NOMO-1 (cell line): ENCODE results near the gene FAS.
A peak's percentile ranks its signal among the peaks of the same experiment; 100 is the strongest.

ENCODE experiments used
- DNase-seq, 2 experiments: peaks; one replicate each; lab custom pipeline; 2025; ENCODE audit not compliant: unreplicated experiment in 2 of 2; lab: John Stamatoyannopoulos, UW

FAS gene

DNA sequence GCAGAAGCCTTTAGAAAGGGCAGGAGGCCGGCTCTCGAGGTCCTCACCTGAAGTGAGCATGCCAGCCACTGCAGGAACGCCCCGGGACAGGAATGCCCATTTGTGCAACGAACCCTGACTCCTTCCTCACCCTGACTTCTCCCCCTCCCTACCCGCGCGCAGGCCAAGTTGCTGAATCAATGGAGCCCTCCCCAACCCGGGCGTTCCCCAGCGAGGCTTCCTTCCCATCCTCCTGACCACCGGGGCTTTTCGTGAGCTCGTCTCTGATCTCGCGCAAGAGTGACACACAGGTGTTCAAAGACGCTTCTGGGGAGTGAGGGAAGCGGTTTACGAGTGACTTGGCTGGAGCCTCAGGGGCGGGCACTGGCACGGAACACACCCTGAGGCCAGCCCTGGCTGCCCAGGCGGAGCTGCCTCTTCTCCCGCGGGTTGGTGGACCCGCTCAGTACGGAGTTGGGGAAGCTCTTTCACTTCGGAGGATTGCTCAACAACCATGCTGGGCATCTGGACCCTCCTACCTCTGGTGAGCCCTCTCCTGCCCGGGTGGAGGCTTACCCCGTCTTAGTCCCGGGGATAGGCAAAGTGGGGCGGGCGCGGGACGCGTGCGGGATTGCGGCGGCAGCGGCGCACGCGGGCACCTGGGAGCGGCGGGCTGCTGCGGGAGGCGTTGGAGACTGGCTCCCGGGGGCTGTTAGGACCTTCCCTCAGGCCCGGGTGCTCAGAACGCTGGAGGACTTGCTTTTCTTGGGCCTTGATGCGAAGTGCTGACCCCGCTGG is at the start of gene FAS:
FAS (plus strand) TSS at position 415 of the 777 bp plus-strand sequence; CDS start at position 494, 79 bp downstream.
- peak; percentile 75 to 77 for DNase-seq

- DNase-seq, result no peak
These were observed 49.6 kb upstream of the FAS start for GRCh38 chr10:88941026-88941425.

- no peak for DNase-seq
These were observed 46.8 kb upstream of the FAS start for GRCh38 chr10:88943778-88944177.

- peak; percentile 24 to 68 for DNase-seq
These were observed 45.8 kb upstream of the FAS start for GRCh38 chr10:88944813-88945212.

- DNase-seq, result no peak
These were observed 44.4 kb upstream of the FAS start for GRCh38 chr10:88946200-88946599.

GRCh38 chr10:88946965-88947590 is 43.5 kb upstream of the FAS start:
- no peak for DNase-seq

DNA sequence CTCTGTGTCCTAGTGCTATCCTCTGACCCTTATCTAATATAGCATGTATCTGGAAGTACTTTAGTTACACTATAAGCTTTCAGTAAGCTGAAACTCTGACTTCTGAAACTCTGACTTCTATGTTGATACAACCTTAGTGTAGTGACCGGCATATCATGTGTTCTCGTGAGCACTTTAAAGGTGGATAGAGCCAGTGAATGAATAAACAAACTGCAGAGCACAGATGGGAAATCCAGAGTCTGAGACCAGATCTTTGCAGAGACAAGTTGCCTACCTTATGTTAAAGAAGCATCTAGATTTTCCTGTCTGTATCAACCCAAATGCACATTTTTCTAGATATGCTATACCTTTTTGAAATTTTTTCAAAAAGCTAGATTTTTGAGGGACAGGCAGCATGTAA is 41.5 kb upstream of the FAS start:
- no peak for DNase-seq

DNA sequence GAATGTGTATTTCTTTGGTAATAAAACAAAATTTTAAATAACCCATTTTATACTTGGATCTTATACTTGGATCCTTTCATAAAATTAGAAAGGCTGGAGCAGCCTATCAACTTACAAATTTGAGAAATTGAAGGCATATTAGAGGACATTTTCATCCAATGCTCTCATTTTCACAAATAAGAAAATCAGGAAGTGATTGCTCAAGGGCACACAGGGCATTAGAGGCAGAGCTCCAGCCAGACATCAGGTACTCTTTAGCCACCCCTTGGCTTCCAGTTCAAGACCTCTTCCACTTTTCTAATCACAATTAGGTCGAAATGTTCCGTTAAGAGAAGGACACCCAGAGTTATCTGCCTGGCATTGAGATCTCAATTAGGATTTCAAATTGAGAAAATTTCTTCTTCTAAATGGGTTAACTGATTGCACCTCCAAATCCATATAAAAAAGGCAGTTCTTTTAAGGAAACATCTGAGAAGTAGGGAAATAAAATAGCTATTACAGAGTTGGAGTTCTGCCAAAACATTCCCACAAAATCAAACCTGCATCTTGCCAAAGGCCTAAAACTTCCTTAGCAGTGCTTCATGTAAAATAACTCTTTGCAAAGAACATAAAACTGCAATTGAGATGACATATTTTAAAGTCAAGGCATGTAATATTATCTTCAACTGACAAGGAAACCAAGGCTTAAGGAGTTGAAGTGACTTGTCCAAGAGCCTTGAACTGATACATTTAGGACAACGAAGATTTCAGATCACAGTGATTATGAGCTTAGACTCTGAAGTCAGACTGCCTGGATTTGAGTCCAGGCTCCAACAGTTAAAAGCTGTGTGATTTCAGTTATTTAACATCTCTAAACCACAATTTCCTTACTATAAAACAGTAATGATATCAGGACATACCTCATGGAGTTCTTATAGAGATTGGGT is 40.4 kb upstream of the FAS start:
- DNase-seq, result peak; percentile 8 to 48

DNA sequence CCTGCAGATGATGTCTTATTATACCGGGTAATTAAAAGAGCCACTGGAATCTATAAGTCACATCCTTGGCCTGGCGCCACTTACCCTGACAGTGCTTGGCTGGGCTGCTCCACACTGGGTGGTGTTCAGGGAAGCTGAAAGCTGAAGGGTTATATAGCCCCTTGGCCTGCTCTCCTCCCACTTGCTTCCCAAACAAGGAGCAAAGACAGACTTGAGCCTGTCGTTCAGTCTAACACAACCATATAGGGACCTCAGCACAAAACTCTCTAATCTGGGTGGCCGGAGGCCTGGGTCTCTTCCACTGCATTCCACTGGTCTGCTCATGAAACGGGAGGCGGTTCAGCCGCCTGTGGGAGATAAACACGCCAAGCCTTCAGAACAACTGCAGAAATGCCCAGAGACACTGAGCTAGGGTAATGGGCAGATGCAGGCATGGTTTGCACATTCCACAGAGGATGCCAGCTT is 37.9 kb upstream of the FAS start, which contains the start of gene ACTA2:
ACTA2 (minus strand) TSS at position 127 of the 465 bp plus-strand sequence. CDS start 3,843 bp downstream, outside the sequence.
- no peak for DNase-seq

DNA sequence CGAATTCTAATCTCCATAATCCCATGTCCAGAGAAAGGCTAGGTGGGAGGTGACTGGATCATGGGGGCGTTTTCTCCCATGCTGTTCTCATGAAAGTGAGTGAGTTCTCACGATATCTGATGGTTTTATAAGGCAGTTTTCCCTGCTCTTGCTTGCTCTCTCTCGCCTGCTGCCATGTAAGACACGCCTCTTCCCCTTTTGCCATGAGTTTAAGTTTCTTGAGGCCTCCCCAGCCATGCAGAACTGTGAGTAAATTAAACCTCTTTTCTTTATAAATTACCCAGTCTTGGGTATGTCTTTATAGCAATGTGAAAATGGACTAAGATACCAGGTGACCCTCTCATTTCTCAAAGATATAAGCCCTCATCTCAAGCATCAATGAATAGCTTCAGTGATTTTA is 36.9 kb upstream of the FAS start:
- DNase-seq, result peak in 1 of 2 experiments; percentile 5

- no peak for DNase-seq
These were observed 36.0 kb upstream of the FAS start for GRCh38 chr10:88954458-88955083.

DNA sequence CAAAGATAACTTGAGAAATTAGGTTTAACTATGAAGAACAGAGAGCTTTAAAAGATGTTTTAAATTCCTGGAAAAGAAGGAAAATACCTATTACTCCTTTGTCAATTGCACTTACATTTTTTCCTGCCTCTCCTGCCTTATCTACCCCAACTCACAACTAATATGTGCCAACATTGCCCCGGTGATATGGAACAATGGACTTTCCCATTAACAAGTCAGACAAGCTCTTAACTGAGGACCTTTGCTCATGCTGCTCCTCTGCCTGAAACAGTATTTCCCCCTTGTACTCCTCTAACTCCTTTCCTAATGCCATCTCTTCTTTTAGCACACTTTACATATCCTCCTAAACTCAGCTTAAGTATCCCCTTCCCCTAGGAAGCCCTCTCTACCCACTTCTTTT is 33.2 kb upstream of the FAS start:
- DNase-seq, result no peak

- DNase-seq, result no peak
These were observed 31.9 kb upstream of the FAS start for GRCh38 chr10:88958721-88959120.

GRCh38 chr10:88960802-88961201 is 29.8 kb upstream of the FAS start:
- DNase-seq, result no peak

DNA sequence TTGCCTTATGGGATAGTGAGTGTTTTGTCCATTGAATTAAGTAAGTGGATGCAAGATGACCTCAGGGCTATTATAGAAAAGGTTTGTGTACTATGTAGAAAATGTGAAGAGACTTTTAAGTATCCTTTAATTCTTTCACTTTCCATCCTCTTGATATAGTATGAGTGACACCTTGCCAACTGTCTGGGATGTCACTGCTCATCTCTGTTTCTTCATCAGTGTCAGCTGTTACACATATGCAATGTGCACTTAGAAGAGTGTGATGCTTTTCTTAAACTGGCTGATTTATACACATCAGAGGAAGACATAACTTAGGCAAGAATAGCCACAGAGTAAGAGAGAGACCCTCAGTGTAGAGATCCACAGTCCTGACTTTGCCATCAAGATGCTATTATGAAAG is 29.3 kb upstream of the FAS start:
- DNase-seq, result no peak

GRCh38 chr10:88962336-88962735 is 28.3 kb upstream of the FAS start:
- peak in 1 of 2 experiments; percentile 47 for DNase-seq

- no peak for DNase-seq
These were observed 27.3 kb upstream of the FAS start for GRCh38 chr10:88963318-88963717.

DNA sequence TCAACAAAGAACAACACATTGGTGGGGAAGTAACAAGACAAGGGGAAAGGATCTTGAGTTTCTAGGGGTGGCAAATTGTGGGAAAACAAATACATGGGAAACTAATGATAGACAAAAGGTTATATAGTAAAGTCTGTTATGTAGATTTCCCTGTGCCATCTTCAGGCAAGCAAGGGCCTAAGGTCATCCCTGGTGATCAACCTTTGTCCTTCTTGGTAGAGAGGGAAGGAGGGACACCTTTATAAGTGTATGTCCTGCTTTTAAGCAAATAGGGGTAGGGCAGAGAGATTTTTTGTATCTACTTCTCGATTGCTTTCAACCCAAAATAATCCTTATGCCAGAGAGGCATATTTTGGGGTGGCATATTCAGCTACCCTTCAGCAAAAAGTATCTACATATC is 26.2 kb upstream of the FAS start:
- no peak for DNase-seq

- DNase-seq, result peak in 1 of 2 experiments; percentile 28
These were observed 25.7 kb upstream of the FAS start for GRCh38 chr10:88964869-88965415.

DNA sequence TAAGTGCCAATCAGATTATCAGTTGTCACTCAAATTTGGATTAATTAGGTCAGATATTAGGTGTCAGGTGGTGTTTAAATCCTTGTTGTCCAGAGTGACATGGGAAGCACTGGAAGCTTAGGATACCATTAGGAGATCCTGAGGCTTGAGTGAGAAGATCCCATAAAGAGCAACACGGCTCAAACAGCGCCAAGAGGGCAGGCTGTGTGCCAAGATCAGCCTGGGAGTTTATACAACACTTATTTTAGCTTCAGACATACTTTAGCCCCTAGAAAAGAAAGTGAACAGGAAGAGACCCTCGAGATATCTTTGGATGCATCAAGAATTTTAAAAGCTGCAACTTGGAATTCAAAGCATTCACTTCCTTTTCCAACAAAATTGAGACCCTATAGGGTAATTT is 23.8 kb upstream of the FAS start:
- no peak for DNase-seq
